Measurements from ENCODE around the gene FLNB.

The FLNB gene

DNA sequence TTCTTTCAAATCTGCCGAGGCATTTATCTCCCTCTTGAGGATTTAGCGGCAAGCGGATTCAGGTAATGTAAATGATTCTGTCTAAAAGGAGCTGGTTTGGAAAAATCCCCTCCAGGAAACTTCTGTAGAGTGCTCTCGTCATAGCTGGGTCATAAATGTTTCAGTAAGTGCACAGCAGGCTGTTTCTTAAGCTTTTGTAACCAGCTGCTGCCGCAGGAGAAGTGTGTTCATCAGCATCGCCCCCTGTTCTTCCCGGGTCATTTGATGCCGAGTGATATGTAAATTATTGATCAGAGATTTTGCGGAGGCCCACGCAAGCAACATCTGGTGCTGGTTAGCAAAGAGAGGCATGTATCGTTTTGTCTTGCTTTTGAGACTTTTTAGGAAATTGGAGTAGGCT is 149.5 kb downstream of the FLNB start:
- H3K4me1 ChIP-seq (ENCODE audit: insufficient read depth, poor library complexity, severe bottlenecking): peaks cover 28% of the 10 kb centered on the region
- ATAC-seq (ENCODE audit: low read depth) (no peak), DNase-seq (ENCODE audit: low spot score) (no peak)
- H3K27me3 ChIP-seq (ENCODE audit: insufficient read depth, poor library complexity, severe bottlenecking): no peaks in the 10 kb centered on the region
- no peaks in the 10 kb centered on the region for H3K9me3 ChIP-seq (ENCODE audit: severe bottlenecking)
- no peak overlapping the region for H3K27ac ChIP-seq (ENCODE audit: poor library complexity, severe bottlenecking)
- H3K4me3 ChIP-seq (ENCODE audit: severe bottlenecking): no peak overlapping the region
- H3K36me3 ChIP-seq (ENCODE audit: low read depth): peaks cover 100% of the 10 kb centered on the region
- TF ChIP-seq, protein P1, sequence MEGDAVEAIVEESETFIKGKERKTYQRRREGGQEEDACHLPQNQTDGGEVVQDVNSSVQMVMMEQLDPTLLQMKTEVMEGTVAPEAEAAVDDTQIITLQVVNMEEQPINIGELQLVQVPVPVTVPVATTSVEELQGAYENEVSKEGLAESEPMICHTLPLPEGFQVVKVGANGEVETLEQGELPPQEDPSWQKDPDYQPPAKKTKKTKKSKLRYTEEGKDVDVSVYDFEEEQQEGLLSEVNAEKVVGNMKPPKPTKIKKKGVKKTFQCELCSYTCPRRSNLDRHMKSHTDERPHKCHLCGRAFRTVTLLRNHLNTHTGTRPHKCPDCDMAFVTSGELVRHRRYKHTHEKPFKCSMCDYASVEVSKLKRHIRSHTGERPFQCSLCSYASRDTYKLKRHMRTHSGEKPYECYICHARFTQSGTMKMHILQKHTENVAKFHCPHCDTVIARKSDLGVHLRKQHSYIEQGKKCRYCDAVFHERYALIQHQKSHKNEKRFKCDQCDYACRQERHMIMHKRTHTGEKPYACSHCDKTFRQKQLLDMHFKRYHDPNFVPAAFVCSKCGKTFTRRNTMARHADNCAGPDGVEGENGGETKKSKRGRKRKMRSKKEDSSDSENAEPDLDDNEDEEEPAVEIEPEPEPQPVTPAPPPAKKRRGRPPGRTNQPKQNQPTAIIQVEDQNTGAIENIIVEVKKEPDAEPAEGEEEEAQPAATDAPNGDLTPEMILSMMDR (IDR thresholded peaks at IDR 0.05; ENCODE audit: poor library complexity, severe bottlenecking): no peak

DNA sequence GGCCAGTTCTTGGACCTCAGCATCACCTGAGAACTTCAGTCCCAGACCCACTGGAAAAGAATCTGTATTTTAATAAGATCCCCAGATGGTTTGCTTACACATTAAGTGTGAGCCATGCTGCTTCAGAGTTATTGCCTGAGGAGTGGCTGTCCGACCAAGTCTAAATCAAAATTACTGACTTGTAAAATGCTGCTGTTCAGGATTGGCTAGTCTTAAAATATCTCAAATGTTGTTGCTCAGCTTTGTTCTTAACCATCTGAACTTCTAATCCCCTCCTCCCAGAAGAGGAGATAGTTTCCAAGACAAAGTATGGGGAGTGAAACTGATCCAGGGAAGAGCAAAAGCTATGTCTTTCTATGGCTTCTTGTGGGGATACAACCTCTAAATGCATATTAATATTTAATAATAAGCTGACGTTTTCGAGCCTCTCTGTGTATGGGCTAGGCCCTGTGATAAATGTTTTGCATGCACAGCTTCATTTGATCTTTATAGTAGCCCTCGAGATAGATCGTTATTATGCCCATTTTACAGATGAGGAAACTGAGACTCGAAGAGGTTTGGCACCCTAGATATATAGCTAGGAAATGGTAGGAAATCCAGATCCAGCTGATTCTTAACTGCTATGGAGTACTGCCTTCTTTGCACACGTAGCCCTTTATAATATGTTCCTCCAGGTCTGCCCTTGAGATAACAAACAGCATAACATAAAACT is 150.4 kb downstream of the FLNB start:
- no peak for ATAC-seq (ENCODE audit: low read depth)
- TF ChIP-seq, protein P1 (IDR thresholded peaks at IDR 0.05; ENCODE audit: poor library complexity, severe bottlenecking): no peak
- H3K27ac ChIP-seq (ENCODE audit: poor library complexity, severe bottlenecking): peak overlapping the region; percentile 92
- DNase-seq (ENCODE audit: low spot score): no peak
- no peaks in the 10 kb centered on the region for H3K27me3 ChIP-seq (ENCODE audit: insufficient read depth, poor library complexity, severe bottlenecking)
- no peak overlapping the region for H3K4me3 ChIP-seq (ENCODE audit: severe bottlenecking)
- peaks cover 28% of the 10 kb centered on the region for H3K4me1 ChIP-seq (ENCODE audit: insufficient read depth, poor library complexity, severe bottlenecking)
- H3K9me3 ChIP-seq (ENCODE audit: severe bottlenecking): no peaks in the 10 kb centered on the region
- H3K36me3 ChIP-seq (ENCODE audit: low read depth): peaks cover 100% of the 10 kb centered on the region

DNA sequence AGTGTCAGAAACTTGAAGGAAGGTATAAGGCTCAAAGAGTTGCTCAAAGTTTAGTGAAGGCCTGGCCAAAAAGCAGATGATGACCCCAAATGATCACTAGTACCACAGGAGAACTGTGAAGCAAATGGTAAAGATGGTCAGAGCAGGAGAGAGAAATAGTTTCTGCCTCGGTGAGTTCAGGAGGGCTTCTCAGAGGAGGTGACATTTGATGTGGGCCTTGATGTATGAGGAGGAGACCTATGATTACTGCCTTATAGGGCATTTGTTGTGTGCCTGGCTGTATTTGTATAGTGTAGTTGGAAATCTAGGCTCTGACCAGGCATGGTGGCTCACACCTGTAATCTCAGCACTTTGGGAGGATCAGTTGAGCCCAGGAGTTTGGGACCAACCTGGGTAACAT is 152.2 kb downstream of the FLNB start:
- ATAC-seq (ENCODE audit: low read depth): peak; percentile 1; the same call in 1 of the 3 replicates
- no peak overlapping the region for H3K4me3 ChIP-seq (ENCODE audit: severe bottlenecking)
- H3K27ac ChIP-seq (ENCODE audit: poor library complexity, severe bottlenecking): peak overlapping the region; percentile 92
- TF ChIP-seq, protein P1 (IDR thresholded peaks at IDR 0.05; ENCODE audit: poor library complexity, severe bottlenecking): no peak
- DNase-seq (ENCODE audit: low spot score): no peak
- no peaks in the 10 kb centered on the region for H3K27me3 ChIP-seq (ENCODE audit: insufficient read depth, poor library complexity, severe bottlenecking)
- peaks cover 100% of the 10 kb centered on the region for H3K36me3 ChIP-seq (ENCODE audit: low read depth)
- H3K9me3 ChIP-seq (ENCODE audit: severe bottlenecking): no peaks in the 10 kb centered on the region
- H3K4me1 ChIP-seq (ENCODE audit: insufficient read depth, poor library complexity, severe bottlenecking): peaks cover 28% of the 10 kb centered on the region

DNA sequence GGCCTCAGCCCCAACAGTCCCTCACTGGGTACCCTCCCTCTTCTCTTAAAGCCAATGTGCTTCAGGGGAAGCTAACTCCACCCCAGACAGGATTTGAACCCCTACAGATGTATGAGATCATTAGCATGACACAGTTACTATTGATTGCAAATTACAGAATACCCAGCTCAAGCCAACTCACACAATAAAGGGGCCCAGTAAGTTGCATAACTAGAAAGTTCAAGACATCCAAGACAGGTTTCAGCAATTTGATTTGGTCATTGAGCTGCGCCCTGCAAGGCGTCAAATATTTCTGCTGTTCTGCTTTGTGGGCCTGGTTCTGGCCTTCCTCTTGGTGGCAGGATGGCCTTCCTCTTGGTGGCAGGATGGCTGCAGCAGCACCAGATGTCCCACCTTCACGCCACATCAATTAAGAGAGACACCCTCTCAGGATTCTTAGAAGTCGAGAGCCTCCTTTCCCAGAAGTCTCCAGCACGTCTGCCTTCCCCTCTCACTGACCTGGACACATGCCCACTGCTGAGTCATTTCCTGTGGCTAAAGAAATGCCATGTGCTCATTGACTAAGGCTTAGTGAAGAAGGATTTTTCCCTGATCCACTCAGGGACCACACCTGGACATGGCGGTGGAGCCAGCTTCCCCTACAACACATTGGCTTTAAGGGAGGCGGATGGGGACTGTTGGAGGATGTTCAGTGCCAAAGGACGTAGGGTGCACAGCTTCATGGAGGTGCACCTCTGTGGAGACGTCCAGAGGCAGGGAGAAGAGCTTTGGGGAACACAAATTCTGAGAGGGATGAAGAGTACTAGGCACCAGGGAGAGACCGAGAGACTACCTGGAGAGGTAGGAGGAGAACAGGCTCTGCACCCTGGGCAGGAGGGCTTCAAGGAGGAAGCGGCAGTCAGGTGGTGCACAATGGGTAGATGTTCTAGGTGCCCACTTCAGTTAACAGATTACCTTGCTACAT is 153.5 kb downstream of the FLNB start:
- Histone ChIP-seq H3K27me3 (ENCODE audit: insufficient read depth, poor library complexity, severe bottlenecking) (no peaks in the 10 kb centered on the region), H3K4me1 (ENCODE audit: insufficient read depth, poor library complexity, severe bottlenecking) (peaks cover 28% of the 10 kb centered on the region), H3K9me3 (ENCODE audit: severe bottlenecking) (no peaks in the 10 kb centered on the region), H3K36me3 (ENCODE audit: low read depth) (peaks cover 100% of the 10 kb centered on the region), H3K27ac (ENCODE audit: poor library complexity, severe bottlenecking) (peak overlapping the region; percentile 92), H3K4me3 (ENCODE audit: severe bottlenecking) (no peak overlapping the region)
- ATAC-seq (ENCODE audit: low read depth): peak; percentile 66
- TF ChIP-seq, protein P1 (IDR thresholded peaks at IDR 0.05; ENCODE audit: poor library complexity, severe bottlenecking): no peak
- peak; percentile 93 for DNase-seq (ENCODE audit: low spot score)
